GM19240 (cell line): ENCODE data around the gene CRB3.
"Not testable (repeated sequence)": the region's sequence is repeated elsewhere in the genome, so short reads cannot be mapped to it uniquely, and the experiment has no call there.

ENCODE experiments used
- DNase-seq: peaks from one replicate; pipeline ENCODE4 v3.0.0; 2011; ENCODE audit warnings: low spot score; ENCODE audit not compliant: insufficient read length

Gene CRB3

GRCh38 chr19:6491802-6492592 lies 27.9 kb downstream of the CRB3 start:
- DNase-seq = no peak

GRCh38 chr19:6494438-6495036 lies 30.5 kb downstream of the CRB3 start:
- DNase-seq = no peak

GRCh38 chr19:6495947-6496346 lies 31.9 kb downstream of the CRB3 start:
- DNase-seq = no peak

- no peak for DNase-seq
Observed at GRCh38 chr19:6498294-6499036, 34.4 kb downstream of the CRB3 start.

- DNase-seq = no peak
Observed at GRCh38 chr19:6499052-6499790, 35.1 kb downstream of the CRB3 start.

- DNase-seq = no peak
Observed at GRCh38 chr19:6500837-6501739, 37.0 kb downstream of the CRB3 start.

- DNase-seq = no peak
Observed at GRCh38 chr19:6501740-6502648, 37.9 kb downstream of the CRB3 start, which contains the start of gene TUBB4A. Gene TUBB4A, minus strand, starts transcription at chr19:6502309. Its CDS starts 97 bp downstream, at chr19:6502212.

GRCh38 chr19:6503407-6504201 lies 39.5 kb downstream of the CRB3 start:
- no peak for DNase-seq

GRCh38 chr19:6508028-6508771 lies 44.1 kb downstream of the CRB3 start:
- not testable (repeated sequence) for DNase-seq

GRCh38 chr19:6509118-6509971 lies 45.3 kb downstream of the CRB3 start:
- DNase-seq = no peak

- no peak for DNase-seq
Observed at GRCh38 chr19:6510618-6511017, 46.5 kb downstream of the CRB3 start.

- no peak for DNase-seq
Observed at GRCh38 chr19:6514089-6514488, 50.0 kb downstream of the CRB3 start.

- DNase-seq = no peak
Observed at GRCh38 chr19:6514926-6515544, 51.0 kb downstream of the CRB3 start.

- peak; percentile 84 for DNase-seq
Observed at GRCh38 chr19:6516018-6516658, 52.1 kb downstream of the CRB3 start.
